NCI-H187 treated with DMSO at 0.1 percent for 48 hours (cell line): Measurements from ENCODE around the gene CNNM3.
"Not testable (repeated sequence)": the region's sequence is repeated elsewhere in the genome, so short reads cannot be mapped to it uniquely, and the experiment has no call there.

Experiments
- DNase-seq: peaks from one replicate; lab custom pipeline; 2025; lab: John Stamatoyannopoulos, UW

CNNM3 gene

GRCh38 chr2:96839875-96840850 lies 24.1 kb downstream of the CNNM3 start:
- DNase-seq, result no peak

DNA sequence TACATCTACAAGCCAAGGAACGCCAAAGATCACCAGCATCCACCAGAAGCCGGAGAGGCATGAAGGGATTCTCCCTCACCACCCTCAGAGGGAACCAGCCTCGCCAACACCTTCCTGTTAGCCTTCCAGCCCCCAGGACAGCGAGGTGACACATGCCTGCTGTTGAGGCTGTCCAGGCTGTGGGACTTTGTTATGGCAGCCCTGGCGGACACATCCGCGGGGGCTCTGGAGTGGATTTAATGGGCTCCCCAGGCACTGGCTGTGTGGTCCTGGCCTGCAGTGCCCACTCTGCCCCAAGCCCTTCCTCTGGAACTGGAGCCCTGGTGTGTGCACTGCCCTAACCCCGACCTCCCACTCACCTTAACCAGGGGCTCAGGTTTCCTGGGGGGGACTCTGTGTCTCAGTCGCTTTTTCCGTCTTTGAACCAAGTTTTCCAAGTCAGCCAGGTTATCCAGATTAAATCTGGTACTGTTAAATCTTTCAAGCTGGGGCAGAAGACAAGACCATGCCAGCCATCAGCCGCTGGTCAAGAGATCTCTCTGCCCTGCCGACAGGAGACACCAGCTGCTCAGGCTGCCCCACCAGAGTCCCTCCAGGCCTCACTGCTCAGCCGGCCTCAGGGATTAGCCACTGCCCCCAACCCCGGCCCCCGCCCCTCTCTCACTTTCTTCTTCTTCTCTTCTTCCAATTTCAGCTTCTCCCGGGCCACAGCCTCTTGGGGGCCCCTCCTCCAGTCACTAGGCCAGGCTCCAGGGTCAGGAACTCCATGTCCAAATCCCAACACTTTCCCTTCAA lies 25.8 kb downstream of the CNNM3 start:
- no peak for DNase-seq

DNA sequence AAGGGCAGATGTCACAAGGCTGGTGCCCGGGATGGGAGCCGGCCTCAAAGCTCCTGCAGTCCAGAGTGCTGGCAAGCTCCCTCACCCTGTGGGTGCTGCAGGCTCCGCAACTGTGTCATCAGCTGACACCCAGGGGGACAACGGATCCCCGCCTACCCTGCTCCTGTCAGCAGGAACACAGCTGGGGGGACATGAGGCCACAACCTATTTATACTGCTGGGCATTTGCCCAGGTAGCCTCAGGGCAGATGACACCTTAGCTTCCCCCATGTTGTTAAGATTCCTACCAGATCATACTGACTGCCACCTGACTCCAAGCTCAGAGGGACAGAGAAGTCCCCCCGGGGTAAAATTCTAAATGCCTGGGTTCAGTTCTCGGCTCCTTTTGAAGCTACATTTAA lies 26.5 kb downstream of the CNNM3 start:
- DNase-seq, result no peak

DNA sequence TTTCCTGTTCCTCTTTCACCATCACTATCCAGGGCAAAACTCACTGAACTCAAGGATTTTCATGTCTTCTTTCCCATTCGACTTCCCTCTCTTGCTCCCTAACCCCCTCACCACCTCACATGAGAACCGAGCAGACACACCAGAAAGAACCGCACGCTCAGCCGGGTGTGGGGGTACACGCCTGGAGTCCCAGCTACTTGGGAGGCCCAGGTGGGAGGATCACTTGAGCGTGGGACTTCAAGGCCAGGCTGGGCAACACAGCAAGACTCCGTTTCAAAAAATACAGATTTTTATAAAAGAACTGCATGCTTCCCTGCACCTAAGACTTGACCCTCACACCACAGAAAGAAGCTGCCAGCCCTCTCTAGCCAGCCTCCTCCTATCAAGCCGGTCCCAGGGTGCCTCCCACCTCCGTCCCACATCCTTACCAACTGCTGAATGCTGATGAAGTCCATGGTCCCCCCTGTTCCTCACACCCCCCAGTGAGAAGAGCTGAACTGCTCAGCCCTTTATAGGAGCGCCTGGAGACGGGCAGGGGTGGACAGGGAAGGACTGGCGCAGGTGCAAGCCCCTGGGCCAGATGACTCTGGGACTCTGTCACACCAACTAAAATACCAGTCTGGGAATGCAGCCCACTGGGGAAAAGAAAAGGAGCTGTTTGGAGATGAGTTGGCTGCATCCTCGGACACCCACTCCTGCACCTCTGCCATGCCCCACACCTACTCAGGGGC lies 27.6 kb downstream of the CNNM3 start, which contains the start of gene ANKRD23:
Gene ANKRD23 (minus strand): TSS at position 484 of the 731 bp plus-strand sequence. CDS start 29 bp downstream, at position 455.
- DNase-seq, result no peak

DNA sequence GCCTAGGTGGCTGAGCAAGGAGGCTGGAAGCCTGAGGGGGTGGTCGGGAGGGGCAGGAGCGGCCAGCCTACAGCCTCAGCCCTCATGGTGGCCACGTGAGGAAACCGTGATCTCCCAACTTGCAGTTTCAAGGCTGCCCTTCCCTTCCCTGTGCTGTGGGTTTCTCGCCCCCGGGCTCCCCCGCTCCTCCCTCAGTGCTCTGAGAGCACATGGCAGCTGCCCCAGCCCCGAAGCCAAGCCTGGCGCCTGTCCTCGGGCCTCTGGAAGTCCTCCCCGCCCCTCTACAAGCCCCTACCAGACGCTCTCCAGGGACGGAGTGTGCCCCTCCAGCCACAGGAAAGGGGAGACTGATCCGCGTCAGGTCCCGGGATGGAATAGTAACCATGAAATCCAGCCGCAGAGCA lies 28.3 kb downstream of the CNNM3 start:
- DNase-seq, result no peak

DNA sequence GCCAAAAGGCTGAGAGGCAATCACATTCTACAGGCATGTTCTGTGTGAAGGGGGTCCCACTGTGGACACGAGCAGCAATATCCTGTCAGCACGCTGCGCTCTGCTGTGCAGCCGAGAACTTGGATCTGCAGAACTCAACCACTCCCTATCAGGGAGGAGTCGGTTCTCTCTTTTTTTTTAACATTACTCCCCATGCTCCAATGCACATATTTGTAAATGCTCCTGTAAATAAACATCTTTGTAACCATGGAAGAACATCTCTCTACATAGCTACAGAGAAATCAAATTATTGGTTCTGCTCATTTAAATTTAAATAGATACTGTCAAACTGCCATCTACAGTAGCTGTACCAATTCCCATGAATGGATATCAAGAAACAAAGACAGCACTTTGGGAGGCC lies 30.8 kb downstream of the CNNM3 start:
- no peak for DNase-seq

DNA sequence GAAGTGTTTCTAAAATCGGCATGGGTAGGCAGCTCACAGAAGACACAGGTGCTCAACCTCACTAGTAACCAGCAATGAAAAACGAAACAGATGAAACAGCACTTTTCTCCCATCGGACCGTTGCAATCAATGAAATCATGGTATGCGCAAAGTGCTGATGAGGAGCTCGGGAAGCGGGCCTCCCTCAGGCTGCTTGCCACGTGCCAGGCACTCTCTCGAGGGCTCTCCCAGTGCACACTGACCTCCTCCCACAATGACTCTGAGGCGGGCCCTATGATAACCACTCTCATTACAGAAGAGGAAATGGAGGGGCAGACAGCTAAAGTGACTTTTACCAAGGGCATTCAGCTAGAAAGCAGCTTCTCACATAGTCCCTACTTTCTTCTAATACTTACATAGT lies 31.5 kb downstream of the CNNM3 start:
- no peak for DNase-seq

- no peak for DNase-seq
These were observed 32.2 kb downstream of the CNNM3 start for GRCh38 chr2:96848264-96848663.

DNA sequence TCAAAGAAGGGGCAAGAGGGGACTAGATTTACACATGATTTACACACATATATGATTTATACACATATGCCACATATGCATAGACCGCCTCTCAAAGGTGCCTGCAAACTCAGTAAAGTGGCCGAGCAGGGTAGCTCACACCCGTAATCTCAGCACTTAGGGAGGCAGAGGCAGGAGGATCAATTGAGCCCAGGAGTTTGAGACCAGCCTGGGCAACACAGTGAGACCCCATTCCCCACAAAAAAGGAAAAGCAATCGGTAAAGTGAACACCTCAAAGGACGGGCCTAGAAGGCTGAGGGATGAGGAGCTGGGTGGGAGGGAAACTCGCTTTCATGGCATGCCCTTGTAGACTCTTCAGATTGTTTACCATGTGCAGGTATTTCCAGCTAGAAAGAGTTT lies 36.6 kb downstream of the CNNM3 start:
- DNase-seq, result no peak

- DNase-seq, result no peak
These were observed 37.3 kb downstream of the CNNM3 start for GRCh38 chr2:96853321-96853720.

GRCh38 chr2:96856776-96857666 lies 41.0 kb downstream of the CNNM3 start:
- DNase-seq, result no peak

DNA sequence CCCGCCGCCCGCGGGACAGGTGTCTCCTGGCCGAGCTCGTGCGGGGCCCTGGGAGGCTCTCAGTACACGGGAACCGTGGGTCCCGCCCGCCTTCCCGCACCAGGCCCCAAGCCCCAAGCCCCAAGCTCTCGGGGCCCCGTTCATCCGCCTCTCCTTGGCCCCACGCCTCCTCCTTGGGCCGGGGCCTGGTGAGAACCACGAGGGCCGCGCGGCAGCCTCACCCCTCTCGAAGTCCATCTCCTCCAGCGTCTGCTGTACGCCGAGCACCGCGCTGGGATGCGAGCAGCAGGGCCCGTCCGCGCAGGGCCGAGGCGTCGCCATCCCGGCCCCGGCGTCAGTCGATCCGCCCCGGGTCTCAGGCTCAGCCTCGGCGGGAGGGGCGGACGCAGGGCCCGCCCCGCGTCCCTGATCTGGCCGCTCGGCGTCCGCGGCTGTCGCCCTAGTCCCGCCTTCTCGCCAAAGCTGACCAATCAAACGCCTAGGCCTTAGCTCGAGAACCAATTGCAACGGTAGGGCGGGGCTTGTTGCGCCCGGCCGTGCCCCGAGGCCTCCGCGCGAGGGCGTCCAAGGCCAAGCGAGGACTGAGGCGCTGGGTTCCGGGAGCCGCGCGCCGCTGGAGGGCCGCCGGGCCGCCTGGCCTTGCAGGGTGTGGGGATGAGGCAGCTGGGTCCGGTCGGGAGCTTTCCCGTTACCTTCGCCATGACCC lies 41.8 kb downstream of the CNNM3 start, which contains the start of gene ANKRD39:
Gene ANKRD39 (minus strand): TSS at position 350 of the 706 bp plus-strand sequence. CDS start 29 bp downstream, at position 321.
- DNase-seq, result peak; percentile 89

DNA sequence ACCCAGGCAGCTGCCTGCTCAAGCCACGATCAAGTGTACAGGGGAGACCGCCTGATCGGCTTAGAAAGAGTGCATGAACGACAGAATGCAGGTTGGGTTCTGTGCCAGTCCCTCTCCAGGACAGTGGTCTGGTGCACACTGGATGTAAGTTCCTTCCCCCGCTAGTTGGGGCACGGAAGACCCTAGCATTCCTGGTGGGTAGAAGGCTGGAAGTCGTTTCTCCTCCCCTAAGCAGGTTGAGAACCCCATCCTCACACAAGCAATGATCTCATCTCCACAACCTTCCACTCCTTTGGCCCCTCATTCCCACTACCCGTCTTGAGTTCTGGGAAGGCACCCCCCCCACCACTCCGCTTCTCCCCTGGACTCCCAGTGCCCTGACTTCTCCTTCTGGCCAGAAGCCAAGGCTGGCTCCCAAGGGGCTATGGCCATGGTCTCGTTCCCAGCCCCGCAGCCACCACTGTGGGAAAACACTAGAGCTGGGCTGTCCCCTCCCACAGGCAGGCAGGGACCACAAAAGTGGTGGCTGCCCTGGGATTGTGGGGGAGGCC lies 43.1 kb downstream of the CNNM3 start:
- no peak for DNase-seq

- DNase-seq, result no peak
These were observed 43.6 kb downstream of the CNNM3 start for GRCh38 chr2:96859681-96860064.

DNA sequence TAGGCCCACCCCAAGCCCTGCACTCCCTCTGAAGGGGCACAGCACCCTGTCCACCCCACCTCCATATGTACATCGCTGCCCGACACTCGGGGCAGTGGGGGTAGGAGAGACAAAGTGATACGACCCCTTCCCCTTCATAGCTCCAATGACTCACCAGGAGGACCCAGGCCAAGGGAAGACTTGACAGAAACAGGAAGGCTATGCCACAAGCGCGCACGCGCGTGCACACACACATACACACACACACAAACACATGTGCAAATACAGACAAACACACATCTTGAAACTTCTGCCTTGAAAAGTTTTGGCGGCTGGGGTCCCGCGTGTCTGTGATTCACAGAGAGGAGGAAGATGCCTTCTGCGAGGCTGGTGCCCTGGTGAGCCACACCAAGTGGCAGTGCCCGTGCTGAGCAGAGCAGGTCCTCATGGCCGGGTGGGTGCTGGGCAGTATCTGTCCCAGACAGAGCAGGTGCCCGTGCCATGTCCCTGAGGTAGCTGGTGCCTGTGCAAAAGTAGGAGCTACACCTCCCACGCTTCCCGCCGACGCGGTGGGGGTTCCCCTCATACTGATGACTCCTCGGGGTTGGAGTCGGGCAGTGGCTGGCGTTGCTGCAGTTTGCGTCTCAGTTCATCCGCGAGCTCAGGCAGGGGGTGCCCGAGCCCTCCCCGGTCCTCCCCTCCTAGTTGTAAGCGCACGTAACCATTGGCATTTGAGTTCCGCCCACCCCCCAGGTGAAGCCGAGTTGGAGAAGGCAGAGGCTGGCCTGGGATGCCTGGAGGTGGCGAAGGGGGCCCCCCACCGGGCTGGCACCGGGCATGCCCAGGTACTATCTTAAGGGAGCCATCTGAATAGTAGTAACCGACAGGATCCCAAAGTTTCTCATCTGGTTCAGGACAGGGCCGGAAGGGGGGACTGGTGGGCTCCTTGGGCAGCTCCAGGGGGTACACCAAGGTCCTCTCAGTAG lies 44.3 kb downstream of the CNNM3 start:
- DNase-seq, result no peak

GRCh38 chr2:96861074-96861473 lies 45.0 kb downstream of the CNNM3 start:
- DNase-seq, result no peak

- not testable (repeated sequence) for DNase-seq
These were observed 47.0 kb downstream of the CNNM3 start for GRCh38 chr2:96863056-96863455.

DNA sequence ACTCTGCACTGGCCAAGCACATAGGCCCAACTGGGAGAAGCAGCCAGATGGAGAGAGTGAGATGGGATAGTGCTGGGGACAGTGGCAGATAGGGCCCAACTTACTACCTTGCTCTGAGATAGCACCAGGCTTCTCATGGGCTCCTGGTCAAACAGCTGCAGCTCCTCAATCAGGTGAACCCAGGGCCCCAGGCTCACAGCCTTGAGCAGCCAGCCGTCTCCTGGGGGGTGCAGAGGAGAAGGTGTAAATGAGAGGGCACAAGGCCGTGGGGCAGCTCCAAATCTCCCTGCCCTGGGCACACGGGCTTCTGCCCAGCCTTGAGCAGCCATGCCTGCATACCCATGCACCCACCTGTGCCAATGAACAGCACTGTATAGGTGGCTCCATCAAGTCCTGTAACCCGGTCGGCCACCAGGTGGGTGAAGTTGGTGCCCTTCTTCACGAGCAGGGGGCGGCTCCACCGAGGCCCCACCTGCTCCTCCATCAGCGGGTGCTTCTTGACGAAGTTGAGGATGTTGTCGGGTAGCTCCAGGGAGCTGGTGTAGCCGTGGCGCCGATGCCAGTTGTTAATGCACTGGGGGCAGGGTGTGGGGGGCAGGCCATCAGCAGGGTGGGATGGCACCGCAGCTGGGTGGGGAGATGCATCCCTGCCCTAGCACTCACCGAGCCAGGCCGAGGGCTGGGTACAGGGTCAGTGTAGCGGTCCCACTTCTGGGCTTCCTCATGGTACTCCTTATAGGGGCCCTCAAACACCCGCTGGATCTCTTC lies 47.7 kb downstream of the CNNM3 start:
- no peak for DNase-seq
